Measurements from ENCODE around the gene PTPN4.

- TF ChIP-seq ZNF274 (IDR thresholded peaks at IDR 0.05; ENCODE audit: low read depth, low read length) = no peak
- TF ChIP-seq SUZ12 (IDR thresholded peaks at IDR 0.05; ENCODE audit: extremely low read depth, insufficient read depth, insufficient read length) = no peak
- TF ChIP-seq YY1 (IDR thresholded peaks at IDR 0.05; ENCODE audit: insufficient read depth, insufficient read length) = no peak
Observed at GRCh38 chr2:120001471-120001870, 241.7 kb downstream of the PTPN4 start.

All from NT2/D1 (cell line).